ENCODE data around the gene POLQ. TPM values are rescaled to one million over a fixed set of nuclear protein-coding genes. Genes with fewer than 3 reads are reported as not detected.

POLQ gene
- polyA plus RNA-seq, 1 donor (not counting 4 experiments of a cell fraction or from before 2014, with no cell fraction given) = 4.4 TPM

GRCh38 chr3:121490161-121490560, 55.6 kb downstream of the POLQ start:
- Histone ChIP-seq H3K9me3 (ENCODE audit: control insufficient read depth, low read depth, low read length) (no peaks in the 10 kb centered on the region), H3K9me1 (ENCODE audit: control insufficient read depth, extremely low read depth, insufficient read depth, low read length) (no peaks in the 10 kb centered on the region), H3K4me1 (ENCODE audit: control insufficient read depth, extremely low read depth, insufficient read depth, low read length) (no peaks in the 10 kb centered on the region), H4K20me1 (ENCODE audit: control insufficient read depth, extremely low read depth, insufficient read depth, low read length) (no peaks in the 10 kb centered on the region), H3K27me3 (ENCODE audit: control insufficient read depth, extremely low read depth, insufficient read depth, low read length) (no peaks in the 10 kb centered on the region), H3K4me3 (ENCODE audit: control insufficient read depth in 2 of 3, extremely low read depth in 1 of 3, insufficient read depth in 2 of 3, low read depth in 1 of 3, low read length in 3 of 3) (no peak overlapping the region), H3K9ac (ENCODE audit: control insufficient read depth, extremely low read depth, insufficient read depth, low read length) (no peak overlapping the region), H2AFZ (ENCODE audit: control insufficient read depth, low read length) (no peak overlapping the region), H3K36me3 (ENCODE audit: control insufficient read depth in 2 of 2, extremely low read depth in 1 of 2, insufficient read depth in 2 of 2, low read length in 2 of 2) (peaks cover 0 to 4% of the 10 kb centered on the region in 2 experiments), H3K79me2 (ENCODE audit: control insufficient read depth, insufficient read depth, low read length) (no peaks in the 10 kb centered on the region), H3K4me2 (ENCODE audit: control insufficient read depth, extremely low read depth, insufficient read depth, low read depth, low read length) (no peak overlapping the region), H3K27ac (ENCODE audit: control insufficient read depth, insufficient read depth, low read length) (no peak overlapping the region)
- dilution Hi-C loops (cut with MboI; ENCODE audit: extremely low pct_ligation_motif_present, low sequenced_read_pairs) = no loop called here
- TF ChIP-seq CTCF (optimal IDR thresholded peaks at IDR 0.05 in 1 of 3, IDR thresholded peaks at IDR 0.05 in 1 of 3, conservative IDR thresholded peaks at IDR 0.05 in 1 of 3; ENCODE audit: extremely low read depth in 1 of 3, insufficient read depth in 2 of 3, low read length in 3 of 3) (no peak), EZH2 (IDR thresholded peaks at IDR 0.05; ENCODE audit: low read length) (no peak)
- no peak for FAIRE-seq
- DNase-seq (ENCODE audit: low read depth, low spot score) = no peak

GRCh38 chr3:121488628-121489027, 57.2 kb downstream of the POLQ start:
- no peaks in the 10 kb centered on the region for H3K27me3 ChIP-seq (ENCODE audit: control insufficient read depth, extremely low read depth, insufficient read depth, low read length)
- H3K4me2 ChIP-seq (ENCODE audit: control insufficient read depth, extremely low read depth, insufficient read depth, low read depth, low read length) = no peak overlapping the region
- DNase-seq (ENCODE audit: low read depth, low spot score) = no peak
- H3K79me2 ChIP-seq (ENCODE audit: control insufficient read depth, insufficient read depth, low read length) = no peaks in the 10 kb centered on the region
- no peaks in the 10 kb centered on the region for H3K4me1 ChIP-seq (ENCODE audit: control insufficient read depth, extremely low read depth, insufficient read depth, low read length)
- no peaks in the 10 kb centered on the region for H4K20me1 ChIP-seq (ENCODE audit: control insufficient read depth, extremely low read depth, insufficient read depth, low read length)
- H2AFZ ChIP-seq (ENCODE audit: control insufficient read depth, low read length) = no peak overlapping the region
- no peaks in the 10 kb centered on the region for H3K9me1 ChIP-seq (ENCODE audit: control insufficient read depth, extremely low read depth, insufficient read depth, low read length)
- H3K36me3 ChIP-seq (ENCODE audit: control insufficient read depth in 2 of 2, extremely low read depth in 1 of 2, insufficient read depth in 2 of 2, low read length in 2 of 2) = peaks cover 0 to 4% of the 10 kb centered on the region in 2 experiments
- H3K27ac ChIP-seq (ENCODE audit: control insufficient read depth, insufficient read depth, low read length) = no peak overlapping the region
- peak; percentile 5 for FAIRE-seq
- TF ChIP-seq EZH2 (IDR thresholded peaks at IDR 0.05; ENCODE audit: low read length) = no peak
- TF ChIP-seq CTCF (optimal IDR thresholded peaks at IDR 0.05 in 1 of 3, IDR thresholded peaks at IDR 0.05 in 1 of 3, conservative IDR thresholded peaks at IDR 0.05 in 1 of 3; ENCODE audit: extremely low read depth in 1 of 3, insufficient read depth in 2 of 3, low read length in 3 of 3) = peak; percentile 12 to 28 (median 19)
- no peak overlapping the region for H3K9ac ChIP-seq (ENCODE audit: control insufficient read depth, extremely low read depth, insufficient read depth, low read length)
- no peaks in the 10 kb centered on the region for H3K9me3 ChIP-seq (ENCODE audit: control insufficient read depth, low read depth, low read length)
- dilution Hi-C loops (cut with MboI; ENCODE audit: extremely low pct_ligation_motif_present, low sequenced_read_pairs) = no loop called here
- no peak overlapping the region for H3K4me3 ChIP-seq (ENCODE audit: control insufficient read depth in 2 of 3, extremely low read depth in 1 of 3, insufficient read depth in 2 of 3, low read depth in 1 of 3, low read length in 3 of 3)

Measured in keratinocyte (primary cell).